Naive thymus-derived CD4-positive, alpha-beta T cell (primary cell): ENCODE data around the gene THNSL1. TPM values are rescaled to one million over a fixed set of nuclear protein-coding genes. Genes with fewer than 3 reads are reported as not detected.

Experiments
- ATAC-seq: fragments of 150-1000 bp; cut with Tn5 transposase; 2 replicates; pipeline ENCODE4 v1.10.0; 2021; ENCODE audit warnings: mild to moderate bottlenecking, moderate library complexity
- CTCF ChIA-PET: fragments of 350-600 bp; sonication (Branson Sonifier 250); formaldehyde crosslinking; loops from one replicate; lab custom pipeline; 2021; ENCODE audit warnings: antibody characterized with exemption; lab: Charles Lee
- POLR2A ChIA-PET: fragments of 350-600 bp; sonication (Branson Sonifier 250); formaldehyde crosslinking; loops from one replicate; lab custom pipeline; 2021; ENCODE audit warnings: antibody characterized with exemption, inconsistent platforms; lab: Charles Lee
- DNase-seq, 9 donors: peaks; one replicate each; pipeline versions ENCODE4 v3.0.0 to v3.0.0-alpha.2; 2020 to 2022; ENCODE audit warnings: mixed read lengths in 1 of 9
- H3K27ac ChIP-seq: one replicate; pipeline ENCODE4 v1.7.0; 2013; ENCODE audit warnings: mild to moderate bottlenecking, low read depth, low read length, moderate library complexity
- H3K27me3 ChIP-seq, 2 donors: one replicate each; pipeline ENCODE4 v1.7.0; 2013; ENCODE audit warnings: low read length in 2 of 2, mild to moderate bottlenecking in 2 of 2, moderate library complexity in 2 of 2; ENCODE audit not compliant: control insufficient read depth in 2 of 2, insufficient read depth in 2 of 2
- H3K36me3 ChIP-seq, 3 experiments: 1 replicate in 2 of 3; 2 replicates in 1 of 3; pipeline ENCODE4 v1.7.0; 2013; ENCODE audit warnings: low read length in 3 of 3, mild to moderate bottlenecking in 3 of 3, moderate library complexity in 1 of 3; ENCODE audit not compliant: insufficient read depth in 3 of 3, control insufficient read depth in 2 of 3
- H3K4me1 ChIP-seq, 2 donors: one replicate each; pipeline ENCODE4 v1.7.0; 2013; ENCODE audit warnings: low read length in 2 of 2, mild to moderate bottlenecking in 2 of 2, moderate library complexity in 1 of 2; ENCODE audit not compliant: control insufficient read depth in 2 of 2, insufficient read depth in 2 of 2
- H3K4me3 ChIP-seq: 2 replicates; pipeline ENCODE4 v1.7.0; 2013; ENCODE audit warnings: mild to moderate bottlenecking, low read length
- H3K9me3 ChIP-seq, 3 experiments: 1 replicate in 2 of 3; 2 replicates in 1 of 3; pipeline ENCODE4 v1.7.0; 2013; ENCODE audit warnings: low read length in 3 of 3; ENCODE audit not compliant: control insufficient read depth in 2 of 3
- H3K27ac Mint-ChIP-seq, 9 donors: one replicate each; pipeline ENCODE4 v1.8.0; 2020 to 2022; ENCODE audit warnings: mixed read lengths in 9 of 9, mild to moderate bottlenecking in 8 of 9, moderate library complexity in 5 of 9, inconsistent platforms in 2 of 9
- H3K27me3 Mint-ChIP-seq, 5 donors: one replicate each; pipeline ENCODE4 v1.8.0; 2021 to 2022; ENCODE audit warnings: mixed read lengths in 5 of 5, mild to moderate bottlenecking in 1 of 5
- H3K36me3 Mint-ChIP-seq, 5 donors: one replicate each; pipeline ENCODE4 v1.8.0; 2020 to 2022; ENCODE audit warnings: mixed read lengths in 5 of 5, mild to moderate bottlenecking in 3 of 5, inconsistent platforms in 1 of 5
- H3K4me1 Mint-ChIP-seq, 7 donors: one replicate each; pipeline ENCODE4 v1.8.0; 2020 to 2022; ENCODE audit warnings: mixed read lengths in 7 of 7, mild to moderate bottlenecking in 3 of 7, inconsistent platforms in 1 of 7
- H3K4me3 Mint-ChIP-seq, 10 donors: one replicate each; pipeline ENCODE4 v1.8.0; 2020 to 2022; ENCODE audit warnings: mild to moderate bottlenecking in 10 of 10, mixed read lengths in 10 of 10, moderate library complexity in 6 of 10, inconsistent platforms in 2 of 10
- H3K9me3 Mint-ChIP-seq, 11 donors: one replicate each; pipeline ENCODE4 v1.8.0; 2020 to 2022; ENCODE audit warnings: mixed read lengths in 11 of 11, mild to moderate bottlenecking in 4 of 11, inconsistent platforms in 1 of 11, moderate library complexity in 1 of 11
- intact Hi-C, 2 donors: fragments of 100-400 bp; cut with micrococcal nuclease; formaldehyde crosslinking; loops; one replicate each; pipeline ENCODE4 v1.15.1; 2023
- polyA plus RNA-seq, 2 donors: library from polyadenylated mRNA; unstranded; fragments of 300-500 nt; fragmentation: Illumina TruSeq; gene quantifications; one replicate each; pipeline ENCODE4 v1.2.3, GENCODE V29; 2021
- total RNA-seq, 6 experiments: library from RNA in 5 of 6; stranded (reverse) in 5 of 6; gene quantifications; 1 replicate in 5 of 6; 2 replicates in 1 of 6; pipeline ENCODE4 v1.2.3 and lab custom pipeline; 2021 to 2026

THNSL1 gene
- total and polyA plus RNA-seq, 7 experiments from 2014 or later: 1.4 to 13.4 (median 8.0) TPM

- ChIA-PET CTCF (no interaction called here), POLR2A (no interaction called here)
- no peak overlapping the region for H3K4me3 Mint-ChIP-seq
- Histone ChIP-seq H3K27me3 (no peaks in the 10 kb centered on the region), H3K4me3 (no peak overlapping the region), H3K9me3 (no peaks in the 10 kb centered on the region), H3K27ac (no peak overlapping the region), H3K36me3 (no peaks in the 10 kb centered on the region), H3K4me1 (no peaks in the 10 kb centered on the region)
- DNase-seq (no peak), ATAC-seq (no peak)
- H3K4me1 Mint-ChIP-seq: peaks cover 0 to 8% (median 0%) of the 10 kb centered on the region in 7 donors
- peaks cover 0 to 14% (median 4%) of the 10 kb centered on the region in 11 donors for H3K9me3 Mint-ChIP-seq
- no peaks in the 10 kb centered on the region for H3K27me3 Mint-ChIP-seq
- no peak overlapping the region for H3K27ac Mint-ChIP-seq
- intact Hi-C loops: no loop called here
- H3K36me3 Mint-ChIP-seq: peaks cover 0 to 37% (median 25%) of the 10 kb centered on the region in 5 donors
Measured at GRCh38 chr10:25026463-25026862, 10.1 kb downstream of the THNSL1 start.

- Mint-ChIP-seq H3K27ac (peak overlapping the region in 1 of 9 donors; percentile 31), H3K4me1 (peaks cover 0 to 2% (median 0%) of the 10 kb centered on the region in 7 donors), H3K9me3 (peaks cover 0 to 14% (median 4%) of the 10 kb centered on the region in 11 donors), H3K36me3 (peaks cover 0 to 29% (median 15%) of the 10 kb centered on the region in 5 donors), H3K4me3 (no peak overlapping the region), H3K27me3 (no peaks in the 10 kb centered on the region)
- H3K4me1 ChIP-seq: no peaks in the 10 kb centered on the region
- H3K27me3 ChIP-seq: no peaks in the 10 kb centered on the region
- ChIA-PET CTCF (no interaction called here), POLR2A (no interaction called here)
- no peak overlapping the region for H3K27ac ChIP-seq
- no peak overlapping the region for H3K4me3 ChIP-seq
- DNase-seq: no peak
- intact Hi-C loops: no loop called here
- H3K36me3 ChIP-seq: no peaks in the 10 kb centered on the region
- no peaks in the 10 kb centered on the region for H3K9me3 ChIP-seq
- no peak for ATAC-seq
Measured at GRCh38 chr10:25028711-25029110, 12.3 kb downstream of the THNSL1 start.

GRCh38 chr10:25029519-25029918, 13.1 kb downstream of the THNSL1 start:
- Mint-ChIP-seq H3K9me3 (peaks cover 0 to 14% (median 4%) of the 10 kb centered on the region in 11 donors), H3K27ac (no peak overlapping the region), H3K4me1 (no peaks in the 10 kb centered on the region), H3K36me3 (peaks cover 0 to 21% (median 7%) of the 10 kb centered on the region in 5 donors), H3K27me3 (peaks cover 0 to 2% (median 0%) of the 10 kb centered on the region in 5 donors), H3K4me3 (no peak overlapping the region)
- ATAC-seq: no peak
- POLR2A ChIA-PET: no interaction called here
- no peaks in the 10 kb centered on the region for H3K36me3 ChIP-seq
- DNase-seq: no peak
- H3K27me3 ChIP-seq: no peaks in the 10 kb centered on the region
- no peaks in the 10 kb centered on the region for H3K9me3 ChIP-seq
- H3K4me3 ChIP-seq: no peak overlapping the region
- H3K4me1 ChIP-seq: no peaks in the 10 kb centered on the region
- CTCF ChIA-PET: no interaction called here
- intact Hi-C loops: no loop called here
- no peak overlapping the region for H3K27ac ChIP-seq

- H3K4me1 ChIP-seq: no peaks in the 10 kb centered on the region
- H3K36me3 Mint-ChIP-seq: peaks cover 0 to 3% (median 0%) of the 10 kb centered on the region in 5 donors
- ChIA-PET POLR2A (no interaction called here), CTCF (interaction anchor here (1.3 kb wide), 1 partner anchor 44 kb away, joined by 4 read pairs; no protein-coding TSS in a partner anchor)
- no peak for DNase-seq
- no peaks in the 10 kb centered on the region for H3K36me3 ChIP-seq
- H3K27ac ChIP-seq: no peak overlapping the region
- H3K9me3 ChIP-seq: no peaks in the 10 kb centered on the region
- H3K9me3 Mint-ChIP-seq: peaks cover 0 to 2% (median 0%) of the 10 kb centered on the region in 11 donors
- no peaks in the 10 kb centered on the region for H3K27me3 ChIP-seq
- no peak overlapping the region for H3K27ac Mint-ChIP-seq
- H3K4me3 Mint-ChIP-seq: no peak overlapping the region
- peaks cover 0 to 9% (median 0%) of the 10 kb centered on the region in 7 donors for H3K4me1 Mint-ChIP-seq
- no peak overlapping the region for H3K4me3 ChIP-seq
- intact Hi-C loops: no loop called here
- ATAC-seq: no peak
- H3K27me3 Mint-ChIP-seq: peaks cover 13 to 32% (median 25%) of the 10 kb centered on the region in 5 donors
Measured at GRCh38 chr10:25036381-25036780, 20.0 kb downstream of the THNSL1 start.

- Histone ChIP-seq H3K4me3 (no peak overlapping the region), H3K4me1 (no peaks in the 10 kb centered on the region), H3K9me3 (no peaks in the 10 kb centered on the region), H3K27me3 (peaks cover 0 to 4% of the 10 kb centered on the region in 2 donors), H3K27ac (no peak overlapping the region), H3K36me3 (no peaks in the 10 kb centered on the region)
- intact Hi-C loops: no loop called here
- Mint-ChIP-seq H3K36me3 (no peaks in the 10 kb centered on the region), H3K4me1 (peaks cover 0 to 9% (median 0%) of the 10 kb centered on the region in 7 donors), H3K27ac (no peak overlapping the region), H3K9me3 (no peaks in the 10 kb centered on the region), H3K27me3 (peaks cover 13 to 41% (median 27%) of the 10 kb centered on the region in 5 donors), H3K4me3 (no peak overlapping the region)
- ChIA-PET CTCF (no interaction called here), POLR2A (no interaction called here)
- ATAC-seq (no peak), DNase-seq (no peak)
Measured at GRCh38 chr10:25038325-25038724, 21.9 kb downstream of the THNSL1 start.

GRCh38 chr10:25039531-25039930, 23.1 kb downstream of the THNSL1 start:
- H3K4me1 ChIP-seq: no peaks in the 10 kb centered on the region
- peaks cover 0 to 4% of the 10 kb centered on the region in 2 donors for H3K27me3 ChIP-seq
- Mint-ChIP-seq H3K4me1 (peaks cover 0 to 9% (median 0%) of the 10 kb centered on the region in 7 donors), H3K36me3 (no peaks in the 10 kb centered on the region), H3K4me3 (no peak overlapping the region), H3K27me3 (peaks cover 25 to 51% (median 27%) of the 10 kb centered on the region in 5 donors), H3K9me3 (no peaks in the 10 kb centered on the region), H3K27ac (no peak overlapping the region)
- no peak overlapping the region for H3K4me3 ChIP-seq
- H3K9me3 ChIP-seq: no peaks in the 10 kb centered on the region
- ChIA-PET CTCF (no interaction called here), POLR2A (no interaction called here)
- ATAC-seq (no peak), DNase-seq (no peak)
- no peak overlapping the region for H3K27ac ChIP-seq
- intact Hi-C loops: no loop called here
- no peaks in the 10 kb centered on the region for H3K36me3 ChIP-seq

GRCh38 chr10:25046641-25047040, 30.2 kb downstream of the THNSL1 start:
- Mint-ChIP-seq H3K27me3 (peaks cover 34 to 54% (median 48%) of the 10 kb centered on the region in 5 donors), H3K27ac (no peak overlapping the region), H3K9me3 (peaks cover 0 to 6% (median 0%) of the 10 kb centered on the region in 11 donors), H3K36me3 (no peaks in the 10 kb centered on the region), H3K4me3 (no peak overlapping the region), H3K4me1 (peaks cover 0 to 1% (median 0%) of the 10 kb centered on the region in 7 donors)
- POLR2A ChIA-PET: no interaction called here
- ATAC-seq (no peak), DNase-seq (no peak)
- intact Hi-C loops: no loop called here
- H3K36me3 ChIP-seq: no peaks in the 10 kb centered on the region
- no peak overlapping the region for H3K4me3 ChIP-seq
- no peaks in the 10 kb centered on the region for H3K4me1 ChIP-seq
- H3K9me3 ChIP-seq: no peaks in the 10 kb centered on the region
- peaks cover 0 to 3% of the 10 kb centered on the region in 2 donors for H3K27me3 ChIP-seq
- H3K27ac ChIP-seq: no peak overlapping the region
- CTCF ChIA-PET: no interaction called here
